Dermis microvascular lymphatic vessel endothelial cell (primary cell): ENCODE data around the gene TEKT5. TPM values are rescaled to one million over a fixed set of nuclear protein-coding genes. Genes with fewer than 3 reads are reported as not detected.
A peak's percentile ranks its signal among the peaks of the same experiment; 100 is the strongest.

Experiments
- DNase-seq, 2 donors: peaks; one replicate each; pipeline versions ENCODE4 v3.0.0 to v3.0.0-alpha.2; 2010; ENCODE audit warnings: low read depth in 2 of 2
- total RNA-seq: library from RNA; depleted of rRNA; stranded (reverse); fragments of >200 nt; gene quantifications from 2 replicates; pipeline ENCODE4 v1.2.1, GENCODE V29; 2014

TEKT5 gene
- total RNA-seq, 1 donor from 2014 or later: not detected

DNA sequence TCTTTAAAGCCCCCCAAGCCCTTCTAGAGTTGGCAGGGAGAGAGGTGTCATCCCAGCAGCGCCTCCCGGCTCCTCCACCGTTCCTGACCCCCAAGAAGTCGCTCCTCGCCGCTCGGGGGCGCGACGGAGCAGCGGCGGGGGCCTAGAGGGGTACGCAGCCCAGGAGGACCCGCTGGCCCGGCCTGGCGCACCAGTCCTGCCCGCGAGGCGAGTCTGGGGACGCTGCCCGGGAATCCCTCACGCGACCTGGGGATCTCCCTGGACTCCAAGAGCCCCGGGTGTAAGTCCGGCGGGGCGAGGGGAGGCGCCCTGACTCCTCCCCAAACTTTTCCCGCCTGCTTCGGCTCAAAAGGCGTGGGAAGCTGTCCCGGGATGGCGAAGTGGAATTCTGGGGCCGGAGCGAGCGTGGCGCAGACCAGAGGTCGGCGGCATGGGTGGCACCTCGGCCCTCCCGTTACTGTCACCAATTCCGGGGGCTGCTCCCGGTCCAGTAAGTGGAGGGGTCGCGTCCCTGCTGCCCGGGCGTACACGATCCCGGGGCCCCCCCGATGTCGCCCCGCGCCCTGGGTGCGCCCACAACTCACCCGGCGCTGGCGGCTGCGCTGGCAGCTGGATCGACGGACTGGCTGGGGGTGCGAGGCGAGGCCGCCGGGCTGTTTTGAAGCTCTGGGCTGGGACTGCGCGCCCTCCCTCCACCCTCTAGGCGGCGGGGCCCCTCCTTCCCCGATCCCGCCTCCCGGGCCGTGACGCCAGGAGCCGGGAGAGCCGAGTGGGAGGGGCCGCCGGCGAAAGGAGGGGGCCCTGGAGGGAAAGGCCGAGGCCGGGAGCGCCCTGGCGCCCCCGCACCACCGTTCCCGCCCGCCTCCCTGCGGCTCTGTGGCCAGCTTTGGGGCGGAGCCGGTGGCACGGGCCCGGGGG is 114.5 kb downstream of the TEKT5 start, which contains the start of gene EMP2:
TSS of gene EMP2 (minus strand) at position 634 of the 918 bp plus-strand sequence. CDS start 32,981 bp downstream, outside the sequence.
- peak; percentile 43 to 69 for DNase-seq

DNA sequence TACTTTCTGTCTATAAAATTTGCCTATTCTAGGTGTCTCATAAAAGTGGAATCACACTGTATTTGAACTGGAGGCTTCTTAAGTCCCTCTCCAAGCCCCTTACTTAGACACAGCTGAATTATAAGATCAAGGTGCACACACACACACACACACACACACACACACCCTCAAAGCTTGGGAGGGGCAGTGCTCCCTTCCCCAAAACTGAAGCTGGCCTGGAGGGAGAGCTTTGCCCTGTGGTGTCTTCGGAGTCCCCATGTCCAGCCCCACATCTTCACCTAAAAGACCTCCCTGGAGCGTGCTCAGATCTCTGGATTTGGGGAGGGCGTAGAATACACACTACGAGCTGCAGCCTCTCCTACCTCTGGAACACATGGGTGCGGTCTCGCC is 115.2 kb downstream of the TEKT5 start:
- DNase-seq: no peak

DNA sequence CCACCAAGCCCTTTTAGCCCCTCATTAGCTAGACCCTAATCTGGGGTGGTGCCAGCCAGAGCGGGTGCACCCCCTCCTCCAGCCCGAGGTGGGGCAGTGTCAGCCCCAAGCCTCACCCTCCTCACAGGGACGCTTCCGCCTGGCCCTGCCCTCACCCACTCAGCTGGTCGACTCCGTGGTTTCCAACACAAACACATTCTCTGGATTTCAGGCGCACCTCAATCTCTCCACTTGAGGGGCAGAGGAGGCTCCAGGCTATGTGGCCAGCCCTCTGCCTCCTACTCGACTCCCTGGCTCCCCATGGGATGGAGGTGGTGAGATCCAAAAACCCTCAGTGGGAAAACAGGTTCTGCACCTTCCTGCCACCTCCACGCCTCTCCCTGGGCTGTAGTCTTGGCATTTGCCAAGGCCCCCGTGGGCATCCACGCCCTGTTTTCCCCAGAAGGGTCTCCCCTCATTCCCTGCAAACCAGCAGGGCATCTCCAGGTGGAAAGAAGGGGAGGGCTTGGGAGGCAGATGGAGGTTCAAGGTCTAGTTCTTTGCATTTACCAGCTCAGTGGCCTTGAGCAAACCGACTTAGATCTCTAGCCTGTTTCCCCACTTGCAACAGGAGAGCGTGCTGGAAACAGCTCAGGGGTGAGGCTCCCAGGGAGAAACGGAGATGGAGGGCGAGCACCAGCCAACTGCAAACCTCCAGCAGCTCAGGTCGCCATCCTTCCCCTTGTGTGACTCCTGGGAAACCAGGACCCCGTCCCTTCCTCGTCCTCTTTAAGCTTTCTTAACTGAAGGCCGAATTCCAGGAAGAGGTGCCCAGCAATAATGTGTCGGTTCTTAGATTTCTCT is 116.0 kb downstream of the TEKT5 start:
- no peak for DNase-seq

Other genes with a start within 250 kb of the TEKT5 start
- gene EMP2, start 114.3 kb downstream of the TEKT5 start, total RNA-seq: 21.7 and 38.9 TPM in 2 replicates
- 26.2 and 32.6 TPM in 2 replicates for gene NUBP1, start 48.9 kb upstream of the TEKT5 start, total RNA-seq
- gene TVP23A, start 123.9 kb upstream of the TEKT5 start, total RNA-seq: not detected in 2 replicates
- gene CIITA, start 182.3 kb upstream of the TEKT5 start, total RNA-seq: under 0.01 and 0.13 TPM in 2 replicates
- gene DEXI, start 247.5 kb upstream of the TEKT5 start, total RNA-seq: 26.6 and 39.8 TPM in 2 replicates
- 10.5 and 15.3 TPM in 2 replicates for gene CLEC16A, start 249.6 kb upstream of the TEKT5 start, total RNA-seq